DOHH2 (cell line): ENCODE measurements around the gene ZDHHC18.

Source experiments
- H3F3A ChIP-seq: fragments of 200-600 bp; sonication (generic), shearing (Covaris generic); 2 replicates; pipeline ENCODE4 v1.6.0; 2016; ENCODE audit warnings: antibody characterized with exemption, mild to moderate bottlenecking; ENCODE audit not compliant: control insufficient read depth, insufficient read depth
- H3K27ac ChIP-seq: fragments of 200-600 bp; sonication (generic); 2 replicates; pipeline ENCODE4 v1.5.1; 2014; ENCODE audit warnings: low read depth, mild to moderate bottlenecking, low read length, moderate library complexity
- H3K27me3 ChIP-seq: fragments of 200-600 bp; sonication (generic); 2 replicates; pipeline ENCODE4 v1.6.1; 2014; ENCODE audit warnings: mild to moderate bottlenecking, low read length, mixed read lengths; ENCODE audit not compliant: control insufficient read depth
- H3K36me3 ChIP-seq: fragments of 200-600 bp; sonication (generic); 2 replicates; pipeline ENCODE4 v1.6.1; 2014; ENCODE audit warnings: mild to moderate bottlenecking, low read length, moderate library complexity, mixed read lengths; ENCODE audit not compliant: control insufficient read depth
- H3K4me1 ChIP-seq: fragments of 200-600 bp; sonication (generic); 2 replicates; pipeline ENCODE4 v1.6.1; 2014; ENCODE audit warnings: mild to moderate bottlenecking, low read length, mixed read lengths; ENCODE audit not compliant: control insufficient read depth
- H3K4me2 ChIP-seq: fragments of 200-600 bp; sonication (generic); 2 replicates; pipeline ENCODE4 v1.6.0; 2014; ENCODE audit warnings: mild to moderate bottlenecking, low read length, moderate library complexity
- H3K4me3 ChIP-seq: fragments of 200-600 bp; sonication (generic); 2 replicates; pipeline ENCODE4 v1.5.1; 2014; ENCODE audit warnings: mild to moderate bottlenecking, low read length, mixed read lengths
- H3K79me2 ChIP-seq: fragments of 200-600 bp; sonication (generic); 2 replicates; pipeline ENCODE4 v1.6.1; 2014; ENCODE audit warnings: mild to moderate bottlenecking, low read length, mixed read lengths; ENCODE audit not compliant: control insufficient read depth
- H3K9me2 ChIP-seq: fragments of 200-600 bp; sonication (generic); replicated peaks from 2 replicates; pipeline ENCODE4 v1.6.1; 2014; ENCODE audit warnings: mild to moderate bottlenecking, low read length, mixed read lengths; ENCODE audit not compliant: control insufficient read depth
- H3K9me3 ChIP-seq: fragments of 200-600 bp; sonication (generic); 2 replicates; pipeline ENCODE4 v1.6.1; 2014; ENCODE audit warnings: antibody characterized with exemption, low read length, mixed read lengths; ENCODE audit not compliant: control insufficient read depth, insufficient read depth
- H4K20me1 ChIP-seq: fragments of 200-600 bp; sonication (generic); 2 replicates; pipeline ENCODE4 v1.6.0; 2014; ENCODE audit warnings: low read depth, mild to moderate bottlenecking, antibody characterized with exemption, low read length, moderate library complexity; ENCODE audit not compliant: control insufficient read depth, insufficient read depth
- CTCF ChIP-seq: fragments of 200-600 bp; sonication (generic); IDR thresholded peaks from one replicate; pipeline ENCODE4 v1.5.1; 2014; ENCODE audit warnings: antibody characterized with exemption, mild to moderate bottlenecking, low read depth, low read length; ENCODE audit not compliant: poor library complexity, severe bottlenecking
- EZH2phosphoT487 ChIP-seq: fragments of 200-600 bp; sonication (generic); IDR thresholded peaks from 2 replicates; pipeline ENCODE4 v1.6.1; 2017; ENCODE audit warnings: borderline replicate concordance, mild to moderate bottlenecking, antibody characterized with exemption, low read length, moderate library complexity, mixed read lengths

The ZDHHC18 gene

GRCh38 chr1:26890467-26890796 lies 63.9 kb downstream of the ZDHHC18 start:
- H4K20me1 ChIP-seq, result 0 out of 2 replicates have a peak, but pooled peaks cover 9% of the 10 kb centered on the region
- H3K79me2 ChIP-seq, result peaks cover 31% of the 10 kb centered on the region
- H3K4me2 ChIP-seq, result peak overlapping the region; percentile 86
- H3K4me1 ChIP-seq, result peaks cover 21% of the 10 kb centered on the region
- peak overlapping the region; percentile 61 for H3K27ac ChIP-seq
- peak overlapping the region; percentile 93 for H3K4me3 ChIP-seq
- no peak for TF ChIP-seq CTCF
- no peak for TF ChIP-seq EZH2phosphoT487
- no peaks in the 10 kb centered on the region for H3K9me2 ChIP-seq
- H3K27me3 ChIP-seq, result no peaks in the 10 kb centered on the region
- H3K9me3 ChIP-seq, result no peaks in the 10 kb centered on the region
- H3K36me3 ChIP-seq, result peaks cover 64% of the 10 kb centered on the region
- H3F3A ChIP-seq, result peaks cover 15% of the 10 kb centered on the region

GRCh38 chr1:26894263-26894662 lies 67.8 kb downstream of the ZDHHC18 start:
- Histone ChIP-seq H4K20me1 (0 out of 2 replicates have a peak, but pooled peaks cover 3% of the 10 kb centered on the region), H3K4me3 (no peak overlapping the region), H3K79me2 (peaks cover 29% of the 10 kb centered on the region), H3F3A (peaks cover 6% of the 10 kb centered on the region; the same call in 1 of the 2 replicates), H3K36me3 (peaks cover 39% of the 10 kb centered on the region), H3K9me3 (no peaks in the 10 kb centered on the region), H3K27ac (no peak overlapping the region), H3K9me2 (no peaks in the 10 kb centered on the region), H3K4me2 (no peak overlapping the region), H3K4me1 (peaks cover 15% of the 10 kb centered on the region), H3K27me3 (no peaks in the 10 kb centered on the region)
- TF ChIP-seq EZH2phosphoT487 (no peak), CTCF (no peak)

- Histone ChIP-seq H3K4me3 (no peak overlapping the region), H3F3A (no peaks in the 10 kb centered on the region), H3K4me2 (no peak overlapping the region), H3K27ac (no peak overlapping the region), H3K79me2 (peaks cover 39% of the 10 kb centered on the region), H4K20me1 (no peaks in the 10 kb centered on the region), H3K9me3 (no peaks in the 10 kb centered on the region), H3K4me1 (peaks cover 14% of the 10 kb centered on the region), H3K9me2 (no peaks in the 10 kb centered on the region), H3K36me3 (peaks cover 23% of the 10 kb centered on the region), H3K27me3 (no peaks in the 10 kb centered on the region)
- TF ChIP-seq CTCF (no peak), EZH2phosphoT487 (no peak)
Measured at GRCh38 chr1:26897351-26897750, 70.9 kb downstream of the ZDHHC18 start.
